Mucosa of descending colon (tissue), 3 donors: ENCODE data around the gene THSD1. TPM values are rescaled to one million over a fixed set of nuclear protein-coding genes. Genes with fewer than 3 reads are reported as not detected.

Experiments used
- ATAC-seq: fragments of 200-7000 bp; cut with Tn5 transposase; one replicate; pipeline ENCODE4 v1.9.1; 2020; ENCODE audit warnings: mild to moderate bottlenecking, moderate library complexity
- DNase-seq, 3 donors: peaks; one replicate each; pipeline ENCODE4 v3.0.0-alpha.2; 2020
- H3K36me3 ChIP-seq: fragments of 200-600 bp; one replicate; pipeline ENCODE4 v1.8.0; 2021; ENCODE audit warnings: low read depth, mild to moderate bottlenecking
- H3K4me1 ChIP-seq: fragments of 200-600 bp; one replicate; pipeline ENCODE4 v1.8.0; 2021; ENCODE audit warnings: low read depth, mild to moderate bottlenecking
- H3K4me3 ChIP-seq: fragments of 200-600 bp; one replicate; pipeline ENCODE4 v1.8.0; 2021; ENCODE audit warnings: mild to moderate bottlenecking
- H3K9me3 ChIP-seq: fragments of 200-600 bp; one replicate; pipeline ENCODE4 v1.8.0; 2021; ENCODE audit warnings: mild to moderate bottlenecking
- CTCF ChIP-seq: fragments of 200-600 bp; IDR thresholded peaks from one replicate; pipeline ENCODE4 v1.8.0; 2022; ENCODE audit warnings: antibody characterized with exemption, mild to moderate bottlenecking
- intact Hi-C, 2 donors: fragments of 100-400 bp; cut with DNase I in 1 of 2; cut with micrococcal nuclease in 1 of 2; formaldehyde crosslinking; loops; one replicate each; pipeline versions ENCODE4 v1.11.0 to v1.11.1; 2022; cut with DNase I, micrococcal nuclease
- total RNA-seq, 3 donors: library from RNA; stranded (reverse); fragmentation: NEBNext Ultra II Directional in 2 of 3; extraction: Animal tissue kit (Norgen Biotek cat#: 25700) in 2 of 3; gene quantifications; one replicate each; pipeline versions ENCODE4 v1.2.1 to v1.2.4, GENCODE V29; 2021 to 2023
- donor health status: DM: no; HTN: no; CAD: no; lungs with moderate emphysema.
- donor health status: DM: no; HTN: no; CAD: no.
- donor health status: DM: no; HTN: yes; CAD: no.

THSD1 gene
- total RNA-seq, 3 donors from 2014 or later = 1.2 to 3.2 (median 2.0) TPM

- ATAC-seq = no peak
- Histone ChIP-seq H3K4me1 (peaks cover 28% of the 10 kb centered on the region), H3K9me3 (no peaks in the 10 kb centered on the region), H3K4me3 (no peak overlapping the region), H3K36me3 (no peaks in the 10 kb centered on the region)
- no peak for DNase-seq
- intact Hi-C loops = loop anchor here in 1 of 2 donors (10.0 kb wide), 1 partner anchor 108 kb away; no protein-coding TSS in a partner anchor
- TF ChIP-seq CTCF = no peak
Observed at GRCh38 chr13:52452470-52452869, 46.5 kb upstream of the THSD1 start.

- ATAC-seq (no peak), DNase-seq (no peak)
- Histone ChIP-seq H3K36me3 (no peaks in the 10 kb centered on the region), H3K9me3 (no peaks in the 10 kb centered on the region), H3K4me3 (no peak overlapping the region), H3K4me1 (peaks cover 24% of the 10 kb centered on the region)
- intact Hi-C loops = loop anchor here in 1 of 2 donors (10.0 kb wide), 1 partner anchor 106 kb away; no protein-coding TSS in a partner anchor
- no peak for TF ChIP-seq CTCF
Observed at GRCh38 chr13:52451135-52451804, 45.3 kb upstream of the THSD1 start.

GRCh38 chr13:52450793-52451116, 44.8 kb upstream of the THSD1 start:
- ATAC-seq (no peak), DNase-seq (no peak)
- H3K36me3 ChIP-seq = no peaks in the 10 kb centered on the region
- no peaks in the 10 kb centered on the region for H3K9me3 ChIP-seq
- intact Hi-C loops = loop anchor here in 1 of 2 donors (10.0 kb wide), 1 partner anchor 106 kb away; no protein-coding TSS in a partner anchor
- TF ChIP-seq CTCF = no peak
- H3K4me1 ChIP-seq = peaks cover 20% of the 10 kb centered on the region
- H3K4me3 ChIP-seq = peak overlapping the region; percentile 94

- H3K36me3 ChIP-seq = no peaks in the 10 kb centered on the region
- H3K4me1 ChIP-seq = peaks cover 20% of the 10 kb centered on the region
Observed at GRCh38 chr13:52450012-52450792, 44.2 kb upstream of the THSD1 start, which contains the start of gene VPS36. Gene VPS36, minus strand, starts transcription at chr13:52450634. Its CDS starts 40 bp downstream, at chr13:52450594.

More at GRCh38 chr13:52450012-52450792, 44.2 kb upstream of the THSD1 start, which contains the start of gene VPS36:
- Histone ChIP-seq H3K9me3 (no peaks in the 10 kb centered on the region), H3K4me3 (peak within 1 kb of the TSS; percentile 94)
- TF ChIP-seq CTCF = peak; percentile 100
- intact Hi-C loops = loop anchor here in 1 of 2 donors (10.0 kb wide), 1 partner anchor 105 kb away; no protein-coding TSS in a partner anchor
- peak; percentile 92 for ATAC-seq
- peak; percentile 97 to 99 (median 98) for DNase-seq
